Astrocyte of the cerebellum (primary cell): ENCODE measurements around the gene CDH4.

Source experiments
- DNase-seq: peaks from one replicate; pipeline ENCODE4 v3.0.0-alpha.2; 2011; ENCODE audit warnings: low read depth
- H3K4me3 ChIP-seq: 2 replicates; pipeline ENCODE4 v1.5.1; 2011; ENCODE audit warnings: mild to moderate bottlenecking, low read depth, low read length, moderate library complexity
- CTCF ChIP-seq: IDR thresholded peaks from 2 replicates; pipeline ENCODE4 v1.5.1; 2012; ENCODE audit warnings: low read length, low read depth, moderate library complexity, mild to moderate bottlenecking; ENCODE audit errors: missing control alignments
- in situ Hi-C: cut with HindIII; loops from 2 replicates; pipeline ENCODE4 v1.10.0; 2017; ENCODE audit warnings: low sequenced_read_pairs

CDH4 gene

GRCh38 chr20:61525781-61526431 is 273.8 kb downstream of the CDH4 start:
- no peak for DNase-seq
- no peak for TF ChIP-seq CTCF
- in situ Hi-C loops, result no loop called here
- no peak overlapping the region for H3K4me3 ChIP-seq

- in situ Hi-C loops, result no loop called here
- TF ChIP-seq CTCF, result no peak
Measured at GRCh38 chr20:61526907-61527306, 274.8 kb downstream of the CDH4 start.

GRCh38 chr20:61527626-61528025 is 275.6 kb downstream of the CDH4 start:
- H3K4me3 ChIP-seq, result no peak overlapping the region
- in situ Hi-C loops, result no loop called here
- DNase-seq, result no peak
- TF ChIP-seq CTCF, result no peak

More at GRCh38 chr20:61526907-61527306, 274.8 kb downstream of the CDH4 start:
- DNase-seq, result no peak
- H3K4me3 ChIP-seq, result no peak overlapping the region

GRCh38 chr20:61528591-61528990 is 276.5 kb downstream of the CDH4 start:
- in situ Hi-C loops, result no loop called here

GRCh38 chr20:61529354-61529753 is 277.3 kb downstream of the CDH4 start:
- TF ChIP-seq CTCF, result no peak
- no peak overlapping the region for H3K4me3 ChIP-seq
- DNase-seq, result no peak
- in situ Hi-C loops, result no loop called here

More at GRCh38 chr20:61528591-61528990, 276.5 kb downstream of the CDH4 start:
- no peak overlapping the region for H3K4me3 ChIP-seq
- no peak for DNase-seq
- TF ChIP-seq CTCF, result no peak

GRCh38 chr20:61531553-61532345 is 279.7 kb downstream of the CDH4 start:
- DNase-seq, result peak; percentile 40
- TF ChIP-seq CTCF, result no peak
- in situ Hi-C loops, result no loop called here
- H3K4me3 ChIP-seq, result no peak overlapping the region
